OCI-LY7 (cell line): ENCODE data around the gene NPM3. TPM values are rescaled to one million over a fixed set of nuclear protein-coding genes. Genes with fewer than 3 reads are reported as not detected.

Experiments used
- BruUV-seq: library from RNA; stranded (reverse); fragments of 400-500 nt; replicated peaks from 2 replicates; lab custom pipeline; 2021; lab: Mats Ljungman, UMichigan
- CTCF ChIA-PET: fragments of 300-600 bp; sonication (Branson Sonifier 250); formaldehyde crosslinking; loops from one replicate; lab custom pipeline; 2022; ENCODE audit warnings: antibody characterized with exemption; ENCODE audit not compliant: unreplicated experiment; lab: Charles Lee
- POLR2A ChIA-PET: fragments of 300-600 bp; sonication (Branson Sonifier 250); formaldehyde crosslinking; loops from one replicate; lab custom pipeline; 2022; ENCODE audit warnings: antibody characterized with exemption; lab: Charles Lee
- DNase-seq: peaks from one replicate; pipeline ENCODE4 v3.0.0-alpha.2; 2015; ENCODE audit warnings: low spot score
- H2AFZ ChIP-seq: fragments of 200-600 bp; sonication (generic), shearing (Covaris generic); 2 replicates; pipeline ENCODE4 v1.6.1; 2014; ENCODE audit warnings: mild to moderate bottlenecking, antibody characterized with exemption, low read length, moderate library complexity
- H3K27ac ChIP-seq: fragments of 200-600 bp; sonication (generic); 2 replicates; pipeline ENCODE4 v1.5.1; 2014; ENCODE audit warnings: mixed run types, low read depth, mild to moderate bottlenecking, moderate library complexity, low read length, inconsistent platforms; ENCODE audit not compliant: poor library complexity, severe bottlenecking
- H3K36me3 ChIP-seq: fragments of 200-600 bp; sonication (generic); 2 replicates; pipeline ENCODE4 v1.6.1; 2014; ENCODE audit warnings: mild to moderate bottlenecking, antibody characterized with exemption, low read length, moderate library complexity, mixed read lengths; ENCODE audit not compliant: insufficient read depth
- H3K4me1 ChIP-seq: fragments of 200-600 bp; sonication (generic); 2 replicates; pipeline ENCODE4 v1.5.1; 2014; ENCODE audit warnings: mild to moderate bottlenecking, low read length; ENCODE audit not compliant: insufficient read depth, poor library complexity, severe bottlenecking
- H3K4me2 ChIP-seq: fragments of 200-600 bp; sonication (generic); 2 replicates; pipeline ENCODE4 v1.6.1; 2014; ENCODE audit warnings: mild to moderate bottlenecking, low read length
- H3K4me3 ChIP-seq: fragments of 200-600 bp; sonication (generic); 2 replicates; pipeline ENCODE4 v1.5.1; 2014; ENCODE audit warnings: mild to moderate bottlenecking, low read depth, low read length; ENCODE audit not compliant: poor library complexity, severe bottlenecking
- H3K79me2 ChIP-seq: fragments of 200-600 bp; sonication (generic); 2 replicates; pipeline ENCODE4 v1.6.1; 2016; ENCODE audit warnings: low read depth, mild to moderate bottlenecking, low read length, moderate library complexity, mixed read lengths; ENCODE audit not compliant: insufficient read depth
- H3K9me2 ChIP-seq: fragments of 200-600 bp; sonication (generic); 2 replicates; pipeline ENCODE4 v1.6.1; 2016; ENCODE audit warnings: mild to moderate bottlenecking, low read length, mixed read lengths; ENCODE audit not compliant: insufficient read depth
- H3K9me3 ChIP-seq: fragments of 200-600 bp; sonication (generic); 2 replicates; pipeline ENCODE4 v1.6.1; 2014; ENCODE audit warnings: mild to moderate bottlenecking, mixed run types, low read length, mixed read lengths
- H4K20me1 ChIP-seq: fragments of 200-600 bp; sonication (generic); 2 replicates; pipeline ENCODE4 v1.6.1; 2014; ENCODE audit warnings: mild to moderate bottlenecking, antibody characterized with exemption, low read length, moderate library complexity, mixed read lengths; ENCODE audit not compliant: insufficient read depth
- EZH2phosphoT487 ChIP-seq: fragments of 200-600 bp; sonication (generic); IDR thresholded peaks from 2 replicates; pipeline ENCODE4 v1.6.1; 2018; ENCODE audit warnings: low read depth, borderline replicate concordance, mild to moderate bottlenecking, mixed run types, antibody characterized with exemption, low read length, moderate library complexity, mixed read lengths
- intact Hi-C: fragments of 100-400 bp; cut with micrococcal nuclease; formaldehyde crosslinking; loops from one replicate; pipeline ENCODE4 v1.10.0; 2022; ENCODE audit not compliant: unreplicated experiment
- total RNA-seq, 2 experiments: library from RNA; depleted of rRNA in 1 of 2; stranded (reverse); fragments of >200 nt in 1 of 2; shearing (Covaris generic) in 1 of 2; gene quantifications; 2 replicates each; pipeline ENCODE4 v1.2.3, GENCODE V29; 2014 to 2022
- TF ChIP-seq, protein P1 (sequence below): fragments of 200-600 bp; sonication (generic); conservative IDR thresholded peaks from 2 replicates; pipeline ENCODE4 v1.5.1; 2014; ENCODE audit warnings: mild to moderate bottlenecking, antibody characterized with exemption, low read length, moderate library complexity, mixed read lengths

NPM3 gene
- total RNA-seq, 2 experiments from 2014 or later, result 111 to 115 TPM

DNA sequence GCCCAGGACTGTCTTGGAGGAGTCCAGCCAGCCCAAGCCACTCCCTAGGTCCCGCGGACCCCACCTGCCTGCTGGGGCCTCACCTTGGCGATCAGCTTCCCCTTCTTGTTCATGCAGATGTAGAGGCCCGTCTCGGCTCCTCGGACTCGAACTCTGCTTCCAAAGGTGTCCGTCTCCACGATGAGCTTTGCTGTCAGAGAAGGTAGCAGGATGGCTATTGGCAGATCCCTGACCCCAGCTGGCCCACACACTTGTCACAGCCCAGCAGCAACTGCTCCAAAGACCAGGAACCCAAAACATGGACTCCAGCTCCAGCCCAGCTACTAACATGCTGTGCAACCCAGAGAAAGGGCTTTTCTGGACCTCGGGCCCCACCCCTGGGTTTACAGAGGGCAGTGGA, 11.9 kb downstream of the NPM3 start:
- Histone ChIP-seq H3K4me1 (no peaks in the 10 kb centered on the region), H4K20me1 (no peaks in the 10 kb centered on the region), H3K4me3 (no peak overlapping the region), H3K9me2 (no peaks in the 10 kb centered on the region), H3K27ac (no peak overlapping the region), H3K9me3 (no peaks in the 10 kb centered on the region), H3K36me3 (no peaks in the 10 kb centered on the region), H2AFZ (no peak overlapping the region), H3K79me2 (no peaks in the 10 kb centered on the region), H3K4me2 (no peak overlapping the region)
- no TSS peak for BruUV-seq
- intact Hi-C loops, result no loop called here
- no peak for TF ChIP-seq EZH2phosphoT487
- TF ChIP-seq, protein P1, sequence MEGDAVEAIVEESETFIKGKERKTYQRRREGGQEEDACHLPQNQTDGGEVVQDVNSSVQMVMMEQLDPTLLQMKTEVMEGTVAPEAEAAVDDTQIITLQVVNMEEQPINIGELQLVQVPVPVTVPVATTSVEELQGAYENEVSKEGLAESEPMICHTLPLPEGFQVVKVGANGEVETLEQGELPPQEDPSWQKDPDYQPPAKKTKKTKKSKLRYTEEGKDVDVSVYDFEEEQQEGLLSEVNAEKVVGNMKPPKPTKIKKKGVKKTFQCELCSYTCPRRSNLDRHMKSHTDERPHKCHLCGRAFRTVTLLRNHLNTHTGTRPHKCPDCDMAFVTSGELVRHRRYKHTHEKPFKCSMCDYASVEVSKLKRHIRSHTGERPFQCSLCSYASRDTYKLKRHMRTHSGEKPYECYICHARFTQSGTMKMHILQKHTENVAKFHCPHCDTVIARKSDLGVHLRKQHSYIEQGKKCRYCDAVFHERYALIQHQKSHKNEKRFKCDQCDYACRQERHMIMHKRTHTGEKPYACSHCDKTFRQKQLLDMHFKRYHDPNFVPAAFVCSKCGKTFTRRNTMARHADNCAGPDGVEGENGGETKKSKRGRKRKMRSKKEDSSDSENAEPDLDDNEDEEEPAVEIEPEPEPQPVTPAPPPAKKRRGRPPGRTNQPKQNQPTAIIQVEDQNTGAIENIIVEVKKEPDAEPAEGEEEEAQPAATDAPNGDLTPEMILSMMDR, result no peak
- ChIA-PET POLR2A (no interaction called here), CTCF (no interaction called here)
- DNase-seq, result no peak

DNA sequence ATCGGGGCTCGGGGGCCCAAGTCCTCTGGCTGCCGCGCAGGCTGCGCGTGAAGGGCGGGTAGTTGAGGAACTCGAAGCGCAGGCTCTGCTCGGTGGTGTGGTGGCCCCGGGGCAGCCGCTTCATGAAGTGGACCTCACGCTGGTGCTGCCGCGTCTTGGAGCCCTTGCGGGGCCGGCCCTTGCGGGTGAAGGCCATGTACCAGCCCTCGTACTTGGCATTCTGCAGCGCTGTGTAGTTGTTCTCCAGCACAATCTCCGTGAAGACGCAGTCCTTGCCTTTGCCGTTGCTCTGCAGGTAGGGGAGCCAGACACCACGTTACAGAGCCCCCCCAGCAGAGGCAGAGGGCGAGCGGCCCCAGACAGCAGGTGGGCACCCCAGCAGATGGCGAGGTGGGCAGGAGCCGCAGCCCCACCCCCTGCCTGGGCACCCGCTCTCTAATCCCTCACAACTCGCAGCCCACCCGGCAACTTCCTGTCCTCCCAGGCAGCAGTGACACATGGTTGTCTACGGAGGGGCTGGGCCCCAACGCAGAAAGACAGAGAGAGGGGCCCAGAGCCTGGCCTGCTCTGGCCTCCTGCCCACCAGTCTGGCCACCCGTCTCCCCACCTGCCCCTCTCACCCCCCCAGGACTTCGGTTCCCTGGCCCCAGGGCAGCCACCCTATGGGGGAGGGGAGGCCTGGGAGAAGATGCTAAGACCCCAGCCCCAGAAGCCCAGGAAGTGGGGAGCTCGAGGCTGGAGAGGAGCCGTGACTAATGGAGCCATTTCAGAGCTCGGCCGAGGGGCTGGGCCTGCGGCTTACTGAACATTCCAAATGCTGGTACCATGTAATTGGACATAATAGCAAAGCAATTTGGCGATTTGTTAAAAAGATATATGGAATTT, 12.7 kb downstream of the NPM3 start:
- H3K9me3 ChIP-seq, result no peaks in the 10 kb centered on the region
- BruUV-seq, result no TSS peak
- CTCF ChIA-PET, result interaction anchor here (0.6 kb wide), 1 partner anchor 165 kb away, joined by 4 read pairs; no protein-coding TSS in a partner anchor
- H3K79me2 ChIP-seq, result no peaks in the 10 kb centered on the region
- POLR2A ChIA-PET, result interaction anchor here (0.6 kb wide), 1 partner anchor 27 kb away, joined by 8 read pairs; no protein-coding TSS in a partner anchor
- H4K20me1 ChIP-seq, result no peaks in the 10 kb centered on the region
- intact Hi-C loops, result no loop called here
- H3K36me3 ChIP-seq, result no peaks in the 10 kb centered on the region
- no peak overlapping the region for H3K4me3 ChIP-seq
- H3K4me2 ChIP-seq, result no peak overlapping the region
- no peak overlapping the region for H3K27ac ChIP-seq
- H2AFZ ChIP-seq, result no peak overlapping the region
- TF ChIP-seq, protein P1, result no peak
- no peak for TF ChIP-seq EZH2phosphoT487
- H3K9me2 ChIP-seq, result no peaks in the 10 kb centered on the region
- no peak for DNase-seq
- H3K4me1 ChIP-seq, result no peaks in the 10 kb centered on the region
